GM18873 (cell line): Measurements from ENCODE around the gene IGF2R.

ENCODE experiments used
- ATAC-seq: cut with Tn5 transposase; IDR thresholded peaks from one replicate; pipeline ENCODE4 v1.9.1; 2021; ENCODE audit warnings: mild to moderate bottlenecking, moderate library complexity, moderate number of reproducible peaks; ENCODE audit not compliant: unreplicated experiment, low FRiP score

IGF2R gene

GRCh38 chr6:160040527-160041264 lies 71.8 kb downstream of the IGF2R start:
- ATAC-seq: no peak

- no peak for ATAC-seq
Observed at GRCh38 chr6:160041608-160042007, 72.7 kb downstream of the IGF2R start.

GRCh38 chr6:160042014-160042773 lies 73.3 kb downstream of the IGF2R start:
- no peak for ATAC-seq

- no peak for ATAC-seq
Observed at GRCh38 chr6:160042788-160043301, 74.0 kb downstream of the IGF2R start.

- ATAC-seq: no peak
Observed at GRCh38 chr6:160043784-160044183, 74.9 kb downstream of the IGF2R start.

GRCh38 chr6:160044687-160045086 lies 75.8 kb downstream of the IGF2R start:
- no peak for ATAC-seq

- no peak for ATAC-seq
Observed at GRCh38 chr6:160048471-160048870, 79.6 kb downstream of the IGF2R start.

- ATAC-seq: no peak
Observed at GRCh38 chr6:160049346-160049745, 80.5 kb downstream of the IGF2R start.

- ATAC-seq: no peak
Observed at GRCh38 chr6:160050022-160050421, 81.1 kb downstream of the IGF2R start.

GRCh38 chr6:160051390-160051789 lies 82.5 kb downstream of the IGF2R start:
- ATAC-seq: no peak

GRCh38 chr6:160054271-160054670 lies 85.4 kb downstream of the IGF2R start:
- no peak for ATAC-seq

- no peak for ATAC-seq
Observed at GRCh38 chr6:160054913-160055312, 86.0 kb downstream of the IGF2R start.

- no peak for ATAC-seq
Observed at GRCh38 chr6:160055378-160055777, 86.5 kb downstream of the IGF2R start.

- ATAC-seq: no peak
Observed at GRCh38 chr6:160055813-160056212, 86.9 kb downstream of the IGF2R start.

GRCh38 chr6:160057080-160057479 lies 88.2 kb downstream of the IGF2R start:
- ATAC-seq: no peak

GRCh38 chr6:160058603-160059215 lies 89.8 kb downstream of the IGF2R start:
- ATAC-seq: no peak

GRCh38 chr6:160060221-160060620 lies 91.3 kb downstream of the IGF2R start:
- ATAC-seq: no peak

GRCh38 chr6:160060920-160061447 lies 92.1 kb downstream of the IGF2R start:
- ATAC-seq: no peak

- no peak for ATAC-seq
Observed at GRCh38 chr6:160063771-160064413, 95.0 kb downstream of the IGF2R start.

GRCh38 chr6:160065200-160065599 lies 96.3 kb downstream of the IGF2R start:
- no peak for ATAC-seq

- no peak for ATAC-seq
Observed at GRCh38 chr6:160067564-160067963, 98.7 kb downstream of the IGF2R start.
